NCI-H146 treated with DMSO at 0.1 percent for 48 hours (cell line): ENCODE results near the gene ZBTB47.

Source experiments
- DNase-seq: peaks from one replicate; lab custom pipeline; 2025; ENCODE audit not compliant: unreplicated experiment; lab: John Stamatoyannopoulos, UW

ZBTB47 gene

GRCh38 chr3:42698216-42698910 is 44.9 kb downstream of the ZBTB47 start:
- DNase-seq = no peak

DNA sequence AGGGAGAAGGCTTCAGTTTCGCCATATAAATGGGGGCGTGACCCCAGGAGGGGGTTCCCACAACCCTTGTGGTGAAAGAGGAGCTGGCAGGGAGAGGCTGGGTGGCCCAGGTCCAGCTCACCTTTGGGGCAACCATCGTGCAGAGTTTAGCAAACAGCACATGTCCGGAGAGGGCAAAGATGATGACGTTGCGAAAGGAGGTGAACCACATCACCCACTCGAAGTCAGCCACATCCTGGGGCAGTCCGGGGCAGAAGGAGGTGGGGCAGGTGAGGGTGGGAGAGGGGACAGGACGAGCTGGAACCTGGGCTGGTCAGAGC is 45.4 kb downstream of the ZBTB47 start:
- no peak for DNase-seq

DNA sequence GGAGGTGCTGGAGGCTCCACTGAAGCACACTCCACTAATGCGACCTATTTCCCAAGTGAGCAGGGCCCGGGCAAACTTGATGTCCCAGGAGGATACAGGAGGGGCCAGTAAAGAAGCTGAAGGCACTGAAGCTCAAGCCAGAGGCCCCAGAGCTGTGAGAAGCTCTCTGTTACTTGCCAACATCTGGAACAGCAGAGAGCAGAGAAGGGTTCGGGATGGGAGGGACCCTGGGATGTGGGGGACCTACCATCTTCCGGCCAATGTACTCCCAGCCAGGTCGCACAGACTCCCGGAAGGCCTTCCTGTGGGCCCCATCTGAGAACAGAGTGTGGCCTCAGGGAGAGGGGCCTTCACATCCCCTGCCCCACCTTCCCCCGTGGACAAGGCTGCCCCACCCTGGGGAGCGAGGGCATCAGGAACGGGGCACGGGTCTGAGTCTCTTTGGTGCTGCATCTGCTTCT is 46.0 kb downstream of the ZBTB47 start:
- DNase-seq = no peak

DNA sequence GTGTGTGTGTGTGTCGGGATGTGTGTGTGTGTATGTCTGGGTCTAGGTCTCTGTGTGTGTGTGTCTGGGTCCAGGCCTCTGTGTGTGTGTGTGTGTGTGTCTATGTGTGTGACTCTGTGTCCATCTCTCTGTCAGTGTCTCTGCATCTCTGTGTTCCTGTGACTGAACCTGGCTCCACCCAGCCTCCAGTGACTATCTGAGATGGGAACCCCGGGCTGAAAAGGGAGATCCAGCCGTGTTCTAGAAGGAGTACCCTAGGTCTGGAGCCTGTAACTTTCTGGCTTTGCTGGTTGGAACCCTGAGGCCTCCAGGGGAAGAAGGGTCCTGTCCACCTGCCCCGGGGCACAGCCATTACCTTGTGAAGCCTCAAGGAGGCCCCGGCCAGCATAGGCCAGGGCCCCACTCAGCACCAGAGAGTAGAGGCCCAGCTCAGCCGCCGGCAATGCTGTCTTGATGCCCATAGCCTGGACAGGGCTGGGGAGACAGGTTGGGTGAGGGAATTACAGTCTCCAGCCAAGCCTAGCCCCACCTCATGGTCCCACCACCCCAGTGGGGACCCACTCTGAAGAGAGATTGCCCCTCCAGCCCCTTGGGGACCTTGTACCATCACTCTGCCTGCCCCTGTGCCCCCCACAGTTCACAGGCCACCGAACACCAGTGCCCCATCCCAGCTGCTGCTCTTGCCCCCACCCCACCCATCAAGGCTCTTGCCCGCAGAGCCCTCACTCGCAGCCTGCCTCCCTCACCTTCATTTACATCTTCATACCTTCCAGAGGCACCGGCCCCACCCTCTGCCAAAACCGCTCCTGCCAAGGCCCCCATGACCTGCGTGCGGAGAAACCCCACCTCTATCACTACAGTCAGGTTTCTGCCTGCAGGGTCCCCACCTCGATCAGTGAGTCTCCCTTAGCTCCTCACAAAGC is 47.1 kb downstream of the ZBTB47 start:
- DNase-seq = no peak

DNA sequence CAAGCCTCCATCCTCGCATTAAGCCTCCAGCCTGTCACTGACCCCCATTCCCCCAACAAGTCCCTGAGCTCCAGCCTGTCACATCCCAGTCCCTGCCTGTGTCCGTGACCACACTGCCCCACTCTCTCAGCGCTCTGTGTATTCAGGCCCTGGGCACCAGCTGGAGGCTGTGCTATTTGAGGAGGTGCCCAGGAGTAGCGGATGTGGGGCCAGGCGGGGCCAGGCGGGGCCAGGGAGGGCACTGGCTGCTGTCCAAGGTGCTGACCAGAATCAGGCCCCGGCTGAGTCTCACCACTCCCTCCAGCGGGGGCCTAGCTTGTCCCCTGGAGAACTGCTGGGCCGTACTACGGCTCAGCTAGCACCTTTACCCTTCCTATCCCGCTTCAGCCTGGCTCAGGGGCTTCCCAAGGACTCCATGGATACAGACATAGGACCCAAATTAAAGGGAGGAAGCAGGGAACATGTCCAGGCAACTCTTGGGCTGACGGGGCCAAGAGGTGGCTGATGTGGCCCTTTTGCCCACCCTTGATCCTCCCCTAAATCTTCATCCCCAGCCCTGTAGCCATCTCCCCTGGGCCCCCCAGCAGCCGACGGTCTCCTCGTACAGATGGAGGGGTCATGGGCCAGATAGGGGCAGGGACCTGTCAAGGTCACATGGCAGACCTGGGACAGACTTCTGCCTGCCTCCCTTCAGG is 48.0 kb downstream of the ZBTB47 start:
- DNase-seq = no peak

- DNase-seq = no peak
Measured at GRCh38 chr3:42702066-42702951, 48.8 kb downstream of the ZBTB47 start, which contains the start of gene HHATL. TSS of gene HHATL (minus strand) at chr3:42702798. CDS start at chr3:42700826, 1,972 bp downstream.

DNA sequence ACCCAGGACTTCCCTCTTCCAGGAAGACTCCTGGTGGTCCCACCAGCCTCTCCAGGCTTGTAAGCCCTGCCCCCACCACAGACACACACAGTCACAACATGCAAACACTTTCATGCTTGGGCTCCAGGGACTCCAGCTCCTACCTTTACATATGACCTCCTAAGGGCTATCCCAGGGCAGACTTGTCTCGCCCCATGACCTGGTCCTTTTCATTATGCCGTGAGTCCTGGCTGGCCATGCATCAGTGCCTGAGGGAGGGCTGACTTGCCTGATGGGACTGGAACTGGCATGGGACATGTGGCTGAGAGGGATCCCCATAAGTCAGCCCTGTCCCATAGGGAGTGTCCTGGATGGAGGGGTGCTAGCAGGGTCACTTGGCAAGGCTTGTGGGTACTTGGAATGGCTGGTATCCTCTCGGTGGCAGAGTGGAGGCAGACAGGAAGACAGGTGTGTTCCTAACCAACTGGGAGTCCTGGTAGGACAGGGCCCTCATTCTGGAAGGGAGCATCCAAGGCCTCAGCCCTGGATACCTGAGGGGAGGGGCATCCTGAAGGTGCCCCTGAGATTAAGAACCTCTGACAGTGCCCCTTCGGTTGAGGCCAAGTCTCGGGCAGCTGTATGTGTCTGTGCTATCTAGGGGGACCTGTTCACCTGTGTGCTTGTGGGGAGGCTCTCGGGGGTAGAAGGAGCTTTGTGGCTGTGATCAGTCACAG is 49.6 kb downstream of the ZBTB47 start:
- no peak for DNase-seq

DNA sequence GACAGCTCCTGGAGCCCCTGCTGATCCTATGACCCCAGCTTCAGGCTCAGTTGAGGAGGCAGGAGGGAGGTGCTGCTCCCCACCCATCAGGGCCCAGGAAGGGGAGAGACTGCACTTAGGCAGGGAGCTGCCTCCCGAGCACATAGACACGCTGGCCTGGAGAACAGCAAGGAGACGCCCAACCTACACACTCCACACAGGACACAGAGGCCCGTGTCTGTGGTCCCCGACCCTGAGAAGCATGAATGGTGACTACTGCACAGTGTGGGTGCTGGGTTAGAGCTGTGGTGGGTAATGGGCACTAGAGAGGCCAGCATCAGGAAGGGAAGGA is 50.2 kb downstream of the ZBTB47 start:
- DNase-seq = no peak

- no peak for DNase-seq
Measured at GRCh38 chr3:42704136-42704841, 50.8 kb downstream of the ZBTB47 start.

DNA sequence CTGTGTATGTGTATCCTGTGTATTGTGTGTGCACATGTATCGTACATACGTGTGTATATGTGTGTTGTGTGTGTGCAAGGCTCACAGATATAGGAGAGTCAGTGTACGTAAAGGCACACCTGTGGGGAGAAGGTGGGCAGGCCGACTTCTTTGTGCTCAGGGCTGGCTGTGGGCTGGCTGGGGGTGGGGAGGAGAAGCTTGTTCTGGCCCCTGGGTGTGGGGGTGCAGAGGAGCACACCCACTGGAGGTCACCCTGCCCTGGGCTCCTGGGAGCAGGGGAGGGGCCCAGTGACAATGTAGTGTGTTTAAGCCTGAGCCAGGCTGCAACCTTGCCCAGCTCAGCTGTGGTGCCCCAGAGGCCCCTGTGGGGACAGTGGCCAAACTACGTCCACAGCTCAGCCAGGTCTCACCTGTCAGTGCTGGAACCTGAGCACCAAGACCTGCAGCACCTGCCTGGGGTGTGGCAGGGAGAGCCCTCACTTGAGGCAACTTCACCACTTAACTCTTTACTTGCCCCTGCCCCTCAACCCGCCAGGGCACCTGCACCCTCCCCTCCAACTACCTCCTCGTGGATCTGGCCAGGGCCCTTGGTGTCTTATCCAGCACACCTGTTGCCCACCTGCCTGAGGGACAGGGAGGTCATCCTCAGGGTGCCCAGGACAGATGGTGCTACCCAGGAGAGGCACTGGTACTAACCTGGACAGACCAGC is 51.7 kb downstream of the ZBTB47 start:
- DNase-seq = no peak

DNA sequence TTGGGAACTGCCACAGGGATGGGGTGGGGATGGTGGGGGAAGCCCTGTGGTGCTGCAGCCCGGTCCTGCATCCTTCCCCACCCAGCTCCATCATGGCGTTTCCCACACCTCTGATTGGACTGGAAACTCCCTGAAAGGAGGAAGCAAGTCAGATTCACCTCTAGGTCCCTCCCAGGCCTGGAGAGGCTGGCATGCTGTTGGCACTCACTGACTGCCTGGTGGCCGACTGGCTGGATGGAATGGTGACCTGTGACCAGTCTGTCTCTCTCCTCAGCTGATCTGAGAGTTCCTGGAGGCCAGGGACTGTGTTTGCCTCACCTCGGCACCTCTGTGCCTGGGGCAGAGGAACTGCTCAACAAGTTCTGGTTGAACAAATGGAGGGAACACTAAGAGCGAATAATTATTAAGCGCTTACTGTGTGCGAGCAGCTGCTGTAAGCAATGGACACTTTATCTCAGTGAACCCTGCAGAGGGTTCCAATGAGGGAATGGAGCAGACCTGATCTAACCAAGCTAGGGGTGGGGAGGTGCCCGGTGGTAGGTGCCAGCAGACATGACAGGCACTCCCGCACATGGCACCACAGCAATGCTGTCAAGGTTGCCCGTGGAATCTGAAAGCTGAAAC is 52.6 kb downstream of the ZBTB47 start:
- no peak for DNase-seq

- no peak for DNase-seq
Measured at GRCh38 chr3:42706721-42707619, 53.5 kb downstream of the ZBTB47 start.

DNA sequence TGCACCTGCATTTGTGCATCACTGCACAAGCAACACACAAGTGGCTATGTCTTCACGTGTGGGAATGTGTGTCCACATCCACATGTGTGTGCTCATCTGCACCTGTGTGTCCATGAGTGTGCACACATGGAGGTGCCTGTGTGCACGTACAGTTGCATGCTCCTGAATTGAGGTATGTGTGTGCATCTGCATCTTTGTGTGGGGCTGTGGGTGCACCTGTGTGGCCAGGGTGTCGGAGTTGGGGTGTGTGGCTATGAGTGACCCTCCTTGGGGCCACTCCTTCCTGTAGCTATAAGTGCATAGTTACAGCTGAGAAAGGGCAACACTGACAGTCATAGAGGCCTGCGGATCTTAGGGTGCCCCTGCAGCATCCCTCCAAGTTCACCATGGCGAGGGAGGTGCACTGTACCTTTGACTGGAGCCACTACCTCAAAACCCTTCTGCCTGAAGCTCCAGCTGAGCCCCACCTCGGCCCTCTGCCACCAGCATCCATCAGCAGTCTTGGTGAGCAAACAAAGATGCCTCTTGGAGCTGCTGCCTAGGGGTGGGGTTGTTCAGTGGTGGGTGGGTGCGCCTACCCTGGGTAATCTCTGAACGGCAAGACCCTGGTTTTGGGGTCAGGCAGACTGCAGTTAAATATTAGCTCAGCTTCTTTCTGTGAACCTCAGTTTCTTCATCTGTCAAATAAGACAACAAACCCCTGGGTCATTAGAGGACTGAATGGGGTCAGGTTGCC is 54.3 kb downstream of the ZBTB47 start:
- DNase-seq = no peak

DNA sequence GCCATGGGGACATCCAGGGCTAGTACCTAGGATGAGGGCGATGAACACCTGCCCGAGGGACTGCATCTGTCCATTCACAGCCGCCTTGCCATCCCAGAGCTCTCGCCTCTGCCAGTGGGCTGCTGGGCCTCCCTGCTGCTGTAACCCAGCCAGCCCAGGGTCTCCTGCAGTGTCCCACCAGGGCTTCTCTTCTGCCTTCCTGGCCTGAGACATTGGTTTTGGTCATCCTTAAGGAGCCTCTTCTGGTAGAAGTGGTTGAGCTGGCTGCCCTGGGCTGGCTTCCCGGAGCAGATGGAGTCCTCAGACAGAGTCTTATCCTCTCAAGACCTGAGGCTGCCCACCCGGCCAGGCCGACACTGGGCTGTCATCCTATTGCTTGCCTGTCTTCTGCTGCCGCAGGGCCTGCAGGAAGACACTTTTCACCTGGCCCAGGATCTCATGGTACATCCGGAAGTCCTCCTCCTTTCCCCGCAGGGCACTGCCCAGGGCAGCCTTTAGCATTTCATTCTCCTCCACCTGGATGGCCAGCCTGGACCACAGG is 55.2 kb downstream of the ZBTB47 start:
- no peak for DNase-seq

DNA sequence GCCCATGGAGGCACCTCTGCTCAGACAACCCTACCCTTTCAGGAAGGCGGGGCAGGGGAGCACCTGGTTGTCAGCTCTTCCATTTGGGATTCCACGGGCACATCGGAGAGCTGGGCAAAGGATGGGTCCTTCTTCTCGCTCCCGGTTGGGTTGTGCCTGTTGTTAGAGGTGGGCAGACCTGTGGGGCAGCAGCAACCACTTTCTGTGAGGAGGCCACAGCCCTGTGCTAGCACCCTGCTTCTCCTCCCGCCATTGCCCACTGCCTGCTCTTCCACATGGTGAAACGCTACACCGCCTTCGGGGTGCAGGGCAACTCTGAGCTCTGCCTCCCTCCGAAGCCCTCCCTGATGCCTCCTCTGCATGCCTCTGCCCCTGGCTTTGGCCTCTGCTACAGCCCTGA is 56.1 kb downstream of the ZBTB47 start:
- DNase-seq = no peak

GRCh38 chr3:42710323-42711021 is 57.0 kb downstream of the ZBTB47 start:
- DNase-seq = no peak
